PC-3 (cell line): ENCODE results near the gene ATF1. TPM values are rescaled to one million over a fixed set of nuclear protein-coding genes. Genes with fewer than 3 reads are reported as not detected.
"Not testable (repeated sequence)": the region's sequence is repeated elsewhere in the genome, so short reads cannot be mapped to it uniquely, and the experiment has no call there.

Experiments used
- ATAC-seq: fragments of 200-7000 bp; cut with Tn5 transposase; 2 replicates; pipeline ENCODE4 v1.9.1; 2020; ENCODE audit warnings: mild to moderate bottlenecking, moderate library complexity
- BruUV-seq: library from RNA; stranded (reverse); fragments of 400-500 nt; replicated peaks from 2 replicates; lab custom pipeline; 2021; lab: Mats Ljungman, UMichigan
- CTCF ChIA-PET: fragments of 300-600 bp; sonication (Branson Sonifier 250); formaldehyde crosslinking; loops from one replicate; lab custom pipeline; 2022; ENCODE audit warnings: antibody characterized with exemption; lab: Charles Lee
- POLR2A ChIA-PET: fragments of 300-600 bp; sonication (Branson Sonifier 250); formaldehyde crosslinking; loops from one replicate; lab custom pipeline; 2022; ENCODE audit warnings: antibody characterized with exemption; ENCODE audit not compliant: unreplicated experiment; lab: Charles Lee
- DNase-seq: peaks from one replicate; pipeline ENCODE4 v3.0.0-alpha.2; 2015
- H2AFZ ChIP-seq: fragments of 300-600 bp; sonication (generic); 2 replicates; pipeline ENCODE4 v1.6.0; 2016; ENCODE audit warnings: antibody characterized with exemption, low read length
- H3F3A ChIP-seq: fragments of 300-600 bp; sonication (generic); one replicate; pipeline ENCODE4 v1.6.0; 2017; ENCODE audit warnings: antibody characterized with exemption, low read length, control low read depth, mild to moderate bottlenecking; ENCODE audit not compliant: unreplicated experiment
- H3K27ac ChIP-seq: fragments of 300-600 bp; sonication (generic); 2 replicates; pipeline ENCODE4 v1.5.1; 2016; ENCODE audit warnings: mild to moderate bottlenecking, low read length
- H3K27me3 ChIP-seq: fragments of 300-600 bp; sonication (generic); 2 replicates; pipeline ENCODE4 v1.6.1; 2016; ENCODE audit warnings: low read length, mixed read lengths
- H3K36me3 ChIP-seq: fragments of 300-600 bp; sonication (generic); 2 replicates; pipeline ENCODE4 v1.6.1; 2016; ENCODE audit warnings: low read depth, mixed run types, low read length, mixed read lengths
- H3K4me1 ChIP-seq: fragments of 300-600 bp; sonication (generic); 2 replicates; pipeline ENCODE4 v1.5.1; 2016; ENCODE audit warnings: low read length; ENCODE audit not compliant: insufficient read depth
- H3K4me2 ChIP-seq: fragments of 300-600 bp; sonication (generic); 2 replicates; pipeline ENCODE4 v1.6.0; 2016; ENCODE audit warnings: low read length
- H3K4me3 ChIP-seq: fragments of 300-600 bp; sonication (generic); 2 replicates; pipeline ENCODE4 v1.5.1; 2016; ENCODE audit warnings: mild to moderate bottlenecking, low read length, mixed read lengths
- H3K79me2 ChIP-seq: fragments of 300-600 bp; sonication (generic); 2 replicates; pipeline ENCODE4 v1.6.1; 2017; ENCODE audit warnings: low read length, mixed read lengths
- H3K9ac ChIP-seq: fragments of 300-600 bp; sonication (generic); 2 replicates; pipeline ENCODE4 v1.6.0; 2016; ENCODE audit warnings: mild to moderate bottlenecking, low read length
- H3K9me2 ChIP-seq: fragments of 300-600 bp; sonication (generic); replicated peaks from 2 replicates; pipeline ENCODE4 v1.6.1; 2016; ENCODE audit warnings: mixed run types, low read length, mixed read lengths
- H3K9me3 ChIP-seq: fragments of 300-600 bp; sonication (generic); 2 replicates; pipeline ENCODE4 v1.6.1; 2016; ENCODE audit warnings: low read length, mixed read lengths
- H4K20me1 ChIP-seq: fragments of 300-600 bp; sonication (generic); 2 replicates; pipeline ENCODE4 v1.6.1; 2016; ENCODE audit warnings: low read length, mixed read lengths
- CTCF ChIP-seq: fragments of 300-600 bp; sonication (generic); conservative IDR thresholded peaks from 2 replicates; pipeline ENCODE4 v1.5.1; 2017; ENCODE audit warnings: antibody characterized with exemption, low read depth, mild to moderate bottlenecking, low read length
- EZH2 ChIP-seq: fragments of 300-600 bp; sonication (generic); IDR thresholded peaks from one replicate; pipeline ENCODE4 v1.6.1; 2017; ENCODE audit warnings: antibody characterized with exemption, mild to moderate bottlenecking, low read length; ENCODE audit not compliant: unreplicated experiment
- EZH2phosphoT487 ChIP-seq: fragments of 300-600 bp; sonication (generic); IDR thresholded peaks from 2 replicates; pipeline ENCODE4 v1.6.1; 2018; ENCODE audit warnings: mild to moderate bottlenecking, antibody characterized with exemption, low read length, borderline replicate concordance
- intact Hi-C: fragments of 100-400 bp; cut with micrococcal nuclease; formaldehyde crosslinking; loops from 2 replicates; pipeline ENCODE4 v1.9.0; 2023
- total RNA-seq: library from RNA; depleted of rRNA; stranded (reverse); fragments of >200 nt; gene quantifications from 2 replicates; pipeline ENCODE4 v1.2.3, GENCODE V29; 2014

The ATF1 gene
- total RNA-seq, 1 experiment from 2014 or later: 67.2 TPM

DNA sequence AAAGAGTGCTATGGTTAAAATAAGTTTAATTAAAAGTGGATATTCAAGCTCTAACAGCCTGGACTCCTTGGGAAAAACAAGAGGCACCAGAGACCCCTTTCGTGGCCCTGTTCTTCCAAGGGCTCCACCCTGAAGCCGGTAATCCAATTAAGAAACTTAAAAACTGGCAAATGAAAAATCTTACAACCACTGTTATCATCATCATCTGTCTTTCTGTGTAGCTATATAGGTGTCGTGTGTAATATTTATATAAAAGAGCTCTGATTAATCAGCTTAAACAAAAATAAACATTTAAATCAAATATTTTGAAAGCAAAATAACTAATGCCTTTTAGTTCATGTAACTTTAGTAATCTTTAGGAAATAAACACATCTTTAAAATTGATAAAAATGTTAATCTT, 4.5 kb downstream of the ATF1 start:
- ChIA-PET CTCF (interaction anchor here (0.7 kb wide), 1 partner anchor 55 kb away, joined by 3 read pairs; no protein-coding TSS in a partner anchor), POLR2A (no interaction called here)
- Histone ChIP-seq H3K4me3 (no peak overlapping the region), H4K20me1 (0 out of 2 replicates have a peak, but pooled peaks cover 4% of the 10 kb centered on the region), H2AFZ (no peak overlapping the region), H3K79me2 (peaks cover 90% of the 10 kb centered on the region), H3K4me2 (0 out of 2 replicates have a peak overlapping the region, but pooled peaks have one; percentile 22), H3K27me3 (no peaks in the 10 kb centered on the region), H3F3A (peaks cover 3% of the 10 kb centered on the region), H3K27ac (peak overlapping the region; percentile 19; the same call in 1 of the 2 replicates), H3K9me3 (no peaks in the 10 kb centered on the region), H3K9ac (no peak overlapping the region), H3K9me2 (no peaks in the 10 kb centered on the region), H3K36me3 (peaks cover 15% of the 10 kb centered on the region), H3K4me1 (peaks cover 26% of the 10 kb centered on the region)
- DNase-seq (no peak), ATAC-seq (no peak)
- no peak for TF ChIP-seq EZH2phosphoT487
- no peak for TF ChIP-seq CTCF
- no peak for TF ChIP-seq EZH2
- no TSS peak for BruUV-seq
- intact Hi-C loops: loop anchor here (10.0 kb wide), 1 partner anchor 264 kb away; the partner anchor contains the start of gene DIP2B

DNA sequence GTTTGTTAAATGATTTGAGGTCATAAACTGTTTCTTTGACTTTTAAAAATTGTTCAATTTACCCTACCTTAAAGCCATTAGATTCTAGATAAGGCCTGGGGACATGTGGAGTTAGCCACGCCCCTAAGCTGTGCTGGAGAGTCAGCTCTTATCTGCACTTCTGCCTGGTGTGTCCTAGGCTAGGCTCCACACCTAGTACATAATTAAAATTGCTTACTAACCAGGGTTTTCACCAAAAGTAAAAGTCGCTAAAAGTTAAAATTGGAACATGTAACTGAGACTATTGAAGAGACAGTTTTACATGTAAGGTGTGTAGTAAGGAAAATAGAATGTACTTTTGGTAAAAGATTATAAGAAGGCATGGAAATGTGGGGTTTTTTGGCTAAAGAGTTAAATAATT, 4.9 kb downstream of the ATF1 start:
- Histone ChIP-seq H3K4me1 (peaks cover 26% of the 10 kb centered on the region), H3K36me3 (peaks cover 15% of the 10 kb centered on the region), H3K79me2 (peaks cover 87% of the 10 kb centered on the region)
- POLR2A ChIA-PET, H3K9me3 ChIP-seq, H3K27me3 ChIP-seq, BruUV-seq, H4K20me1 ChIP-seq, H3K4me2 ChIP-seq, H3K4me3 ChIP-seq, H3F3A ChIP-seq, DNase-seq, H3K9ac ChIP-seq, H3K27ac ChIP-seq, H3K9me2 ChIP-seq, ATAC-seq, H2AFZ ChIP-seq: not testable (repeated sequence)
- CTCF ChIA-PET: interaction anchor here (0.7 kb wide), 1 partner anchor 55 kb away, joined by 3 read pairs; no protein-coding TSS in a partner anchor
- intact Hi-C loops: loop anchor here (10.0 kb wide), 1 partner anchor 264 kb away; the partner anchor contains the start of gene DIP2B

- Histone ChIP-seq H3K27me3 (no peaks in the 10 kb centered on the region), H3F3A (peaks cover 3% of the 10 kb centered on the region), H3K27ac (no peak overlapping the region), H3K4me3 (no peak overlapping the region), H3K9me2 (no peaks in the 10 kb centered on the region), H3K36me3 (peaks cover 15% of the 10 kb centered on the region), H3K9ac (no peak overlapping the region), H4K20me1 (no peaks in the 10 kb centered on the region), H3K4me2 (no peak overlapping the region), H2AFZ (no peak overlapping the region), H3K79me2 (peaks cover 89% of the 10 kb centered on the region), H3K4me1 (peaks cover 22% of the 10 kb centered on the region), H3K9me3 (no peaks in the 10 kb centered on the region)
- ATAC-seq (no peak), DNase-seq (no peak)
- ChIA-PET CTCF (no interaction called here), POLR2A (no interaction called here)
- intact Hi-C loops: no loop called here
- no peak for TF ChIP-seq CTCF
- TF ChIP-seq EZH2: no peak
- TF ChIP-seq EZH2phosphoT487: no peak
- no TSS peak for BruUV-seq
These were observed 7.5 kb downstream of the ATF1 start for GRCh38 chr12:50771409-50771808.
